GM12873 (cell line): ENCODE data around the gene MIEN1.

Source experiments
- CTCF ChIP-seq: IDR thresholded peaks from 2 replicates; pipeline ENCODE4 v1.5.1; 2012; ENCODE audit warnings: low read depth, mild to moderate bottlenecking, moderate library complexity, low read length, control low read depth; ENCODE audit not compliant: insufficient read depth; ENCODE audit errors: missing control alignments

Gene MIEN1

DNA sequence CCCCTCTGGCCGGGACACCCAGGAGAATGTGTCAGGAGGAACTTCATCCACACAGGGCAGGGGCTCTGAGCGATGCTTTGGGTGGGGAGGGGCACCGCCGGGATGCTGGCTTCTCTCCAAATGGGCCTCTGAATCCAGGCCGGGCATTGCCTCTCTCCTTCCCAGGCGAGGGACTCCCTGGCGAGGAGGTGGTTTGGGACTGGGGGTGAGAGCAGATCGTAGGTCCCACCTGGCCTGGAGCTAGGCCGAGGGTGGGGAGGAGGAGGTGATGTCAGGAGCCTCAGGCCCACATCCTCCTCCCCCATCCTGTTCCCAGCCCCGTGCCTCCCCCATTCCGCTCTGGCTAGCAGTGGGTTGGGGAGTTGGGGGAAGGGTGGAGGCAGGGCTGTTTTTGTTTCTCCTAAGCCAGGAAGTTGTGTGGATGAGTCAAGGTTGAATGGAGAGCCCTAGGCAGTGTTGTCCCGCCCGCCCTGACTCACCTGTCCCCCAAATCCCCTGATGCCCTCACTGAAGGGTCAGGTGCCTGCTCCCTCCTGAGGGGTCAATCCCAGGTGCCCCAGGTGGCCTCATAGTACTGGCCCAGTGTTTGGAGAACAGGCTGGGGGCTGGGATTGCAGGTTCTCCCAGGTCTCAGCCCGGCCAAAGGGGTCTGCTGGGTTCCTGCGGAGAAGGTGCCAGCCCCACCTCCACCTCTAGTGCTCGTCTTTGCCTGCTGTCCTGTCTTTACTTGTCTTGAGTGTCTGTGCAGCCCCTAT is 10.2 kb upstream of the MIEN1 start:
- TF ChIP-seq CTCF, result no peak

DNA sequence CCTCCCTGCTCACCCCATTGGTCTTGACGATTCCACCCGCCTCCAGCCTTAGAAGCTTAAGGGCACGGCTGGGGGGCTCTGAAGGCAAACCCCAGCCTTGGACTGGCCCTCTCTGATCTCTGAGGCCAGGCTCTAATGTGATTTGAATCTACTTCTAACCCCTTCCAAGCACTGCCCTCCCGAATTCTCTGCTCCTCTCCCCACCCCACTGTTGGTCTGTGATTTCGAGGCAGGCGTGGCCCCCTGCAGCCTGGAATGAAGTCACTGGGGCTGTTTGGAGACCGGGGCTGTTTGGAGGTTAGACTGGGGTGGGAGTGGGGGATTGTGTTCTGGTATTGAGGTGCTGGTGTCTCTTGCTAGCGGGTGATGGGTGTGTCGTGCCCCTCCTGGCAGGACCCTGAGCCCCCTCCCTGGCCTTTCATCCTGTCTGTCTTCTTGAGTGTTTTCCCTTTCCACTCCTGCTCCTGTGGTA is 9.6 kb upstream of the MIEN1 start:
- TF ChIP-seq CTCF, result no peak

- TF ChIP-seq CTCF, result no peak
Measured at GRCh38 chr17:39738983-39739884, 8.9 kb upstream of the MIEN1 start.

DNA sequence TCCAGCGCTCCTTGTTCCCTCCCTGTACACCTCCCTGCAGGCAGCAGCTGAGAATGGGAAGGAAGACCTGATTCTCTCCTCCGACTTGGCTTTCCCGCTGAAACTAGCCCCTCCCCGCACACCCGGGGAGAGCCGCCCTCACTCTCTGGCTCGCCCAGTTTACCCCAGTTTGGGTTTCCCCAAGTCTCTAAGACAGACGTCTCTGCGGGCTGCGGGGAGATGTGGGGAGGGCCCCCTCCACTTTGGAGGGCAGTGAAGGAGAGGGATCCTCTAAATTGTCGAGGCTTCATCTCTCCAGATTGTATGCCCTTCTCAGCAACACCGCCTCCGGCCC is 8.2 kb upstream of the MIEN1 start:
- no peak for TF ChIP-seq CTCF

- TF ChIP-seq CTCF, result no peak
Measured at GRCh38 chr17:39737760-39738567, 7.6 kb upstream of the MIEN1 start, which contains the start of gene GRB7. Gene GRB7, plus strand, starts transcription at chr17:39737938. Its CDS starts 4,364 bp downstream, at chr17:39742302.

GRCh38 chr17:39737206-39737759 is 7.0 kb upstream of the MIEN1 start:
- no peak for TF ChIP-seq CTCF
